CD4-positive, alpha-beta T cell (primary cell): ENCODE measurements around the gene IL4R. TPM values are rescaled to one million over a fixed set of nuclear protein-coding genes. Genes with fewer than 3 reads are reported as not detected.

ENCODE experiments used
- ATAC-seq: fragments of 200-7000 bp; cut with Tn5 transposase; one replicate; pipeline ENCODE4 v1.10.0; 2022; ENCODE audit warnings: mild to moderate bottlenecking; ENCODE audit not compliant: poor library complexity
- CTCF ChIA-PET: fragments of 350-600 bp; sonication (Branson Sonifier 250); formaldehyde crosslinking; loops from one replicate; lab custom pipeline; 2021; ENCODE audit warnings: antibody characterized with exemption, inconsistent platforms; lab: Charles Lee
- POLR2A ChIA-PET: fragments of 350-600 bp; sonication (Branson Sonifier 250); formaldehyde crosslinking; loops from one replicate; lab custom pipeline; 2021; ENCODE audit warnings: antibody characterized with exemption, inconsistent platforms; lab: Charles Lee
- DNase-seq, 14 experiments: peaks; one replicate each; pipeline ENCODE4 v3.0.0-alpha.2; 2013 to 2020; ENCODE audit warnings: mixed read lengths in 2 of 14
- H3K27ac ChIP-seq, 2 donors: one replicate each; pipeline versions ENCODE4 v1.5.1 to v1.7.0; 2013; ENCODE audit warnings: low read length in 2 of 2, low read depth in 1 of 2, mild to moderate bottlenecking in 1 of 2
- H3K27me3 ChIP-seq, 2 experiments: 1 replicate in 1 of 2; 2 replicates in 1 of 2; pipeline versions ENCODE4 v1.6.1 to v1.7.0; 2013; ENCODE audit warnings: low read length in 2 of 2, control low read depth in 1 of 2, mild to moderate bottlenecking in 1 of 2, moderate library complexity in 1 of 2; ENCODE audit not compliant: insufficient read depth in 2 of 2, control insufficient read depth in 1 of 2
- H3K36me3 ChIP-seq: one replicate; pipeline ENCODE4 v1.6.1; 2013; ENCODE audit warnings: low read length, control low read depth; ENCODE audit not compliant: insufficient read depth
- H3K4me1 ChIP-seq: one replicate; pipeline ENCODE4 v1.6.1; 2013; ENCODE audit warnings: low read length, control low read depth; ENCODE audit not compliant: insufficient read depth
- H3K4me3 ChIP-seq: one replicate; pipeline ENCODE4 v1.5.1; 2013; ENCODE audit warnings: mild to moderate bottlenecking, low read length, moderate library complexity
- H3K9me3 ChIP-seq, 2 experiments: 1 replicate in 1 of 2; 2 replicates in 1 of 2; pipeline versions ENCODE4 v1.6.1 to v1.7.0; 2013; ENCODE audit warnings: low read length in 2 of 2, mild to moderate bottlenecking in 2 of 2, control low read depth in 1 of 2, moderate library complexity in 1 of 2; ENCODE audit not compliant: control insufficient read depth in 1 of 2, insufficient read depth in 1 of 2
- H3K27ac Mint-ChIP-seq: one replicate; pipeline ENCODE4 v1.8.0; 2020; ENCODE audit warnings: mixed read lengths
- H3K27me3 Mint-ChIP-seq: one replicate; pipeline ENCODE4 v1.8.0; 2021; ENCODE audit warnings: mixed read lengths
- H3K36me3 Mint-ChIP-seq: one replicate; pipeline ENCODE4 v1.8.0; 2021; ENCODE audit warnings: low read depth, mixed read lengths
- H3K4me1 Mint-ChIP-seq: one replicate; pipeline ENCODE4 v1.8.0; 2021; ENCODE audit warnings: low read depth, mixed read lengths
- H3K4me3 Mint-ChIP-seq: one replicate; pipeline ENCODE4 v1.8.0; 2020; ENCODE audit warnings: mild to moderate bottlenecking, mixed read lengths
- H3K9me3 Mint-ChIP-seq: one replicate; pipeline ENCODE4 v1.8.0; 2020; ENCODE audit warnings: mixed read lengths
- intact Hi-C, 2 experiments: fragments of 100-400 bp; cut with DNase I in 1 of 2; cut with micrococcal nuclease in 1 of 2; formaldehyde crosslinking; loops; one replicate each; pipeline versions ENCODE4 v1.15.1 to v1.9.0; 2023 to 2025; cut with DNase I, micrococcal nuclease
- total RNA-seq, 174 experiments: library from RNA in 2 of 174; stranded (reverse) in 2 of 174; gene quantifications; one replicate each; pipeline ENCODE4 v1.2.3 and lab custom pipeline; 2021 to 2026
- TF ChIP-seq, protein P1 (sequence below): fragments of 200-600 bp; IDR thresholded peaks from one replicate; pipeline ENCODE4 v1.8.0; 2022; ENCODE audit warnings: antibody characterized with exemption, mild to moderate bottlenecking

The IL4R gene
- total RNA-seq, 2 experiments from 2014 or later: 145 to 147 TPM

- Mint-ChIP-seq H3K36me3 (peaks cover 96% of the 10 kb centered on the region), H3K27me3 (no peaks in the 10 kb centered on the region), H3K9me3 (no peaks in the 10 kb centered on the region), H3K4me1 (peaks cover 17% of the 10 kb centered on the region), H3K4me3 (no peak overlapping the region), H3K27ac (peak overlapping the region; percentile 72)
- Histone ChIP-seq H3K4me3 (no peak overlapping the region), H3K4me1 (peaks cover 9% of the 10 kb centered on the region), H3K9me3 (no peaks in the 10 kb centered on the region), H3K36me3 (peaks cover 97% of the 10 kb centered on the region), H3K27me3 (no peaks in the 10 kb centered on the region), H3K27ac (no peak overlapping the region)
- intact Hi-C loops: no loop called here
- DNase-seq (no peak), ATAC-seq (no peak)
- POLR2A ChIA-PET: no interaction called here
- CTCF ChIA-PET: no interaction called here
- TF ChIP-seq, protein P1, sequence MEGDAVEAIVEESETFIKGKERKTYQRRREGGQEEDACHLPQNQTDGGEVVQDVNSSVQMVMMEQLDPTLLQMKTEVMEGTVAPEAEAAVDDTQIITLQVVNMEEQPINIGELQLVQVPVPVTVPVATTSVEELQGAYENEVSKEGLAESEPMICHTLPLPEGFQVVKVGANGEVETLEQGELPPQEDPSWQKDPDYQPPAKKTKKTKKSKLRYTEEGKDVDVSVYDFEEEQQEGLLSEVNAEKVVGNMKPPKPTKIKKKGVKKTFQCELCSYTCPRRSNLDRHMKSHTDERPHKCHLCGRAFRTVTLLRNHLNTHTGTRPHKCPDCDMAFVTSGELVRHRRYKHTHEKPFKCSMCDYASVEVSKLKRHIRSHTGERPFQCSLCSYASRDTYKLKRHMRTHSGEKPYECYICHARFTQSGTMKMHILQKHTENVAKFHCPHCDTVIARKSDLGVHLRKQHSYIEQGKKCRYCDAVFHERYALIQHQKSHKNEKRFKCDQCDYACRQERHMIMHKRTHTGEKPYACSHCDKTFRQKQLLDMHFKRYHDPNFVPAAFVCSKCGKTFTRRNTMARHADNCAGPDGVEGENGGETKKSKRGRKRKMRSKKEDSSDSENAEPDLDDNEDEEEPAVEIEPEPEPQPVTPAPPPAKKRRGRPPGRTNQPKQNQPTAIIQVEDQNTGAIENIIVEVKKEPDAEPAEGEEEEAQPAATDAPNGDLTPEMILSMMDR: no peak
These were observed 38.2 kb downstream of the IL4R start for GRCh38 chr16:27351989-27352388.

DNA sequence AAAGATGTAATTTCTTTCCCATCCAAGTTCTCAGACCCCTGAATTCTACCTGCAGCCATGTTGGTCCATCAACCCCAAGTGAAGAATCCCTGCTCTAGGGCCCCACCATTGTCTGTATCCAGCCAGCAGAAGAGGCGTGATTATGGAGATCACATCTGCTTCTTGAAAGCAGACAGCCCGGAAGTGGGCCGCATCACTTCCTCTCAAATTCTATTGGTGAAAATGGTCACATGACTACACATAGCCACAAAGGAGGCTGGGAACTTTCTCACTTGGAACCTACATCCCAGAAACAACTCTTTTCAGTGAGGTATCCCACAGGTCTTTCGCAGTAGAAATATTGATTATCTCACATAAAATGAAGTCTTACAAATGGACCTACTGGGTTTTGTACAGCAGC lies 40.1 kb downstream of the IL4R start:
- H3K36me3 Mint-ChIP-seq: peaks cover 96% of the 10 kb centered on the region
- peaks cover 17% of the 10 kb centered on the region for H3K4me1 Mint-ChIP-seq
- H3K4me3 ChIP-seq: no peak overlapping the region
- ChIA-PET CTCF (no interaction called here), POLR2A (no interaction called here)
- peaks cover 0 to under 1% of the 10 kb centered on the region in 2 experiments for H3K9me3 ChIP-seq
- H3K4me1 ChIP-seq: no peaks in the 10 kb centered on the region
- H3K36me3 ChIP-seq: peaks cover 92% of the 10 kb centered on the region
- intact Hi-C loops: no loop called here
- ATAC-seq (no peak), DNase-seq (no peak)
- peak overlapping the region; percentile 84 for H3K27ac Mint-ChIP-seq
- no peak overlapping the region for H3K4me3 Mint-ChIP-seq
- TF ChIP-seq, protein P1: no peak
- H3K27ac ChIP-seq: no peak overlapping the region
- no peaks in the 10 kb centered on the region for H3K9me3 Mint-ChIP-seq
- H3K27me3 ChIP-seq: no peaks in the 10 kb centered on the region
- H3K27me3 Mint-ChIP-seq: no peaks in the 10 kb centered on the region

GRCh38 chr16:27355610-27356009 lies 41.8 kb downstream of the IL4R start:
- H3K9me3 Mint-ChIP-seq: no peaks in the 10 kb centered on the region
- POLR2A ChIA-PET: interaction anchor here (1.2 to 1.8 kb wide), 3 partner anchors 11 to 176 kb away, joined by 3 to 12 read pairs (median 4); no protein-coding TSS in a partner anchor
- no peaks in the 10 kb centered on the region for H3K4me1 ChIP-seq
- peak in 12 of 14 experiments; percentile 23 to 75 (median 46) for DNase-seq
- peak overlapping the region; percentile 84 for H3K27ac Mint-ChIP-seq
- peak; percentile 76 for ATAC-seq
- intact Hi-C loops: loop anchor here in 1 of 2 experiments (5.0 kb wide), 1 partner anchor 33 kb away; no protein-coding TSS in a partner anchor
- CTCF ChIA-PET: interaction anchor here (0.8 to 2.7 kb wide), 6 partner anchors 12 to 176 kb away, joined by 3 to 12 read pairs (median 4); no protein-coding TSS in a partner anchor
- TF ChIP-seq, protein P1: peak; percentile 23
- H3K9me3 ChIP-seq: peaks cover 0 to 5% of the 10 kb centered on the region in 2 experiments
- H3K36me3 ChIP-seq: peaks cover 90% of the 10 kb centered on the region
- no peaks in the 10 kb centered on the region for H3K27me3 ChIP-seq
- H3K27ac ChIP-seq: no peak overlapping the region
- peaks cover 17% of the 10 kb centered on the region for H3K4me1 Mint-ChIP-seq
- H3K27me3 Mint-ChIP-seq: no peaks in the 10 kb centered on the region
- peaks cover 96% of the 10 kb centered on the region for H3K36me3 Mint-ChIP-seq
- no peak overlapping the region for H3K4me3 ChIP-seq
- H3K4me3 Mint-ChIP-seq: no peak overlapping the region
